ENCODE measurements around the gene GSTT4. TPM values are rescaled to one million over a fixed set of nuclear protein-coding genes. Genes with fewer than 3 reads are reported as not detected.

GSTT4 gene
- total RNA-seq, 4 donors from 2014 or later, result not detected

DNA sequence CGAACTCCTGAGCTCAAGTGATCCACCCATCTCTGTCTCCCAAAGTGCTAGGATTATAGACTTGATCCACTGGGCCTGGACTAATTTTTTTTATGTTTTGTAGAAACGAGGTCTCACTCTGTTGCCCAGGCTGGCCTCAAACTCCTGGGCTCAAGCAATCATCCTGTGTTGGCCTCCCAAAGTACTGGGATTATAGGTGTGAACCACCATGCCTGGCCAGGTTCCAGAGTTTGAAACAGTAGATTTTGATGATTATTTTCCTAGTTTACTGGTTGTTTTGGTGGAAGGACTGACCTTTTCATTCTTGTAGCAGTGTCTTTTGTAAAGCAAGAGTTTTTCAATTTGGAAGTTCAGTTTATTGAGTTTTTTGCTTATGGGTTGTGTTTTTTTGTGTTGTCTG is 20.8 kb upstream of the GSTT4 start:
- TF ChIP-seq CTCF (IDR thresholded peaks at IDR 0.05) (no peak), POLR2A (IDR thresholded peaks at IDR 0.05) (no peak)
- Histone ChIP-seq H3K4me1 (no peaks in the 10 kb centered on the region), H3K4me3 (no peak overlapping the region), H3K36me3 (no peaks in the 10 kb centered on the region), H3K27ac (no peak overlapping the region), H3K27me3 (no peaks in the 10 kb centered on the region), H3K9me3 (no peaks in the 10 kb centered on the region)
- DNase-seq, result no peak
- intact Hi-C loops (cut with DNase I; ENCODE audit: low total_unique reads), result no loop called here

DNA sequence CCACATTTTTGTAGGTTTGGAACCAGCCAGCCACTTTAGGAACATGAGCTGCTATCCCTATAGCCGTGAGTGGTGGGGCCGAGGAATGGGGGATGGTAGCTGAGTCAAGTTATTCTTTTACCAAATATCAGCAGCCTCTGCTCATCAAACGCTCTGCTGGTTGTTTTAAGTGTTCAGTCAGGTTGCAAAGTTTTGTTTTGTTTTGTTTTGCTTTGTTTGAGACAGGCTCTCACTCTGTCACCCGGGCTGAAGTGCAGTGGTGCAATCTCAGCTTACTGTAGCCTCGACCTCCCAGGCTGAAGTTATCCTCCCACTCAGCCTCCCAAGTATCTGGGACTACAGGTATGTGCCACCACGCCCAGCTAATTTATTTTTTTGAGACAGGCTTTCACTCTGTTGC is 20.2 kb upstream of the GSTT4 start:
- no peak for TF ChIP-seq CTCF (IDR thresholded peaks at IDR 0.05)
- no peak for TF ChIP-seq POLR2A (IDR thresholded peaks at IDR 0.05)
- no peaks in the 10 kb centered on the region for H3K9me3 ChIP-seq
- no peaks in the 10 kb centered on the region for H3K27me3 ChIP-seq
- H3K36me3 ChIP-seq, result no peaks in the 10 kb centered on the region
- H3K4me3 ChIP-seq, result no peak overlapping the region
- intact Hi-C loops (cut with DNase I; ENCODE audit: low total_unique reads), result no loop called here
- H3K27ac ChIP-seq, result no peak overlapping the region
- no peaks in the 10 kb centered on the region for H3K4me1 ChIP-seq
- no peak for DNase-seq

GRCh38 chr22:24024354-24024753 is 19.1 kb upstream of the GSTT4 start:
- no peaks in the 10 kb centered on the region for H3K9me3 ChIP-seq
- H3K36me3 ChIP-seq, result no peaks in the 10 kb centered on the region
- no peak for DNase-seq
- no peaks in the 10 kb centered on the region for H3K4me1 ChIP-seq
- no peak overlapping the region for H3K4me3 ChIP-seq
- TF ChIP-seq CTCF (IDR thresholded peaks at IDR 0.05) (no peak), POLR2A (IDR thresholded peaks at IDR 0.05) (no peak)
- H3K27me3 ChIP-seq, result no peaks in the 10 kb centered on the region
- intact Hi-C loops (cut with DNase I; ENCODE audit: low total_unique reads), result no loop called here
- no peak overlapping the region for H3K27ac ChIP-seq

DNA sequence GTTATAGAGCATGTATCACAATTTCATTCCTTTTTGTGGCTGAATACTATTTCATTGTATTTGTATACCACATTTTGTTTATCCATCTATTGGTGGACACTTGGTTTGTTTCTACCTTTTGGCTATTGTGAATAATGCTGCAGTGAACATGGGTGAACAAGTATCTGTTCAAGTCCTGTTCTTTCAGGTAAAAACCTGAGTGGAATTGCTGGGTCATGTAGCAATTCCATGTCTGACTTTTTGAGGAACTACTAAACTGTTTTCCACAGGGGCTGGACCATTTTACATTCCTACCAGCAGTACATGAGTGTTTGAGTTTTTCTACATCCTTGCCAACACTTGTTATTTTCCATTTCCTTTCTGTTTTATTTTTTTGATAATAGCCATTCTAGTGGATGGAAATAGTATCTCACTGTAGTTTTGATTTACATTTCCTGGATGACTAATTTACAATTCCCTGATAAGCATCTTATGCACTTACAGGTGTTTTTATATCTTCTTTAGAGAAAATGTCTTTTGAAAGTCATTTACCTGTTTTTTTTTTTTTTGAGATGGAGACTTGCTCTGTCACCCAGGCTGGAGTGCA is 18.0 kb upstream of the GSTT4 start:
- no peak for TF ChIP-seq CTCF (IDR thresholded peaks at IDR 0.05)
- TF ChIP-seq POLR2A (IDR thresholded peaks at IDR 0.05), result no peak
- DNase-seq, result no peak
- no peak overlapping the region for H3K4me3 ChIP-seq
- H3K9me3 ChIP-seq, result no peaks in the 10 kb centered on the region
- H3K36me3 ChIP-seq, result no peaks in the 10 kb centered on the region
- intact Hi-C loops (cut with DNase I; ENCODE audit: low total_unique reads), result no loop called here
- no peaks in the 10 kb centered on the region for H3K27me3 ChIP-seq
- H3K27ac ChIP-seq, result no peak overlapping the region
- H3K4me1 ChIP-seq, result no peaks in the 10 kb centered on the region

GRCh38 chr22:24021304-24021703 is 16.1 kb upstream of the GSTT4 start:
- DNase-seq, result no peak
- TF ChIP-seq CTCF (IDR thresholded peaks at IDR 0.05) (no peak), POLR2A (IDR thresholded peaks at IDR 0.05) (no peak)
- intact Hi-C loops (cut with DNase I; ENCODE audit: low total_unique reads), result no loop called here
- Histone ChIP-seq H3K4me1 (no peaks in the 10 kb centered on the region), H3K9me3 (no peaks in the 10 kb centered on the region), H3K27me3 (no peaks in the 10 kb centered on the region), H3K36me3 (no peaks in the 10 kb centered on the region), H3K27ac (no peak overlapping the region), H3K4me3 (no peak overlapping the region)

All from uterus (tissue), 4 donors.